HG02885 (cell line): ENCODE data around the gene TMEM255B.
"Not testable (repeated sequence)": the region's sequence is repeated elsewhere in the genome, so short reads cannot be mapped to it uniquely, and the experiment has no call there.

Source experiments
- ATAC-seq: cut with Tn5 transposase; IDR thresholded peaks from one replicate; pipeline ENCODE4 v1.9.1; 2021; ENCODE audit warnings: mild to moderate bottlenecking; ENCODE audit not compliant: unreplicated experiment, poor library complexity

TMEM255B gene

DNA sequence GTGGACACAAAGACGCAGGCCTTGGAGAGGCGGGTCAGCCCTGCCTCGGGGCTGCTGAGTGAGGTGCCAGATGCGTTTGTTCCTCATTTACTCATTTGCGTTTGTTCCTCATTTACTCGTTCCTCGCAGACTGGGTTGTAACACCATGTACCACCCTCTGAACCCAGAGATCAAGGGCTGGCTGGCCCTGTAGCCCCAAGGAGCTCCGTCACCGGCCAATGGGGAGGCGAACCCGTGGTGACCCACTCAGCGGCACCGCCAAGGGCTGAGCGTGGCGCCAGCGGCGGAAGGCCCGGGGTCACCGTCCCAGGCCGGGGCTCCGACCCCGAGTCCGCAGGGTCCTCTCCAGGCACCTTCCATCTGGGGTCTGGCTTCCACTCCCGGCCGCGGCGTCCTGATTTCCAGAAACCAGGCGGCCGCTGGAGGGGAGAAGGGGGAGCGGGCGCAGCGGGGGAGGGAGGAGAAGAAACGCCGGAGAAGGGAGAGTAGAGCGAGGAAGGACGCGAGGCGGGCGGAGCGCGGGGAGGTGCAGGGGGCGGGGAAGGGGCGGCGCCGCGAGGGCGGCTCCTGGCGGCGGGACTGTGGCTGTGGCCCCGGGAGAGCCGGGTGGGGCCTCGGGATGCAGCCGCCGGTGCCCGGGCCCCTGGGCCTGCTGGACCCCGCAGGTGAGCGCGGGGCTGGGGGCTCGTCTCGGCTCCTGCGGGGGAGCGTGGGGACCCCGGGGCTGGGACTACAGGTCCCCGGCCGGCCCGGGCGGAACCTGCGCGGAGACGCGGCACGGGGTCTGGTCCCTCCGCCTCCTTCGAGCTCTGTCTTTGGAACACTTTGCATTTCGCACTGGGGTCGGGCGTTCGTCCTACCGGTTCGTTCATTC lies at the start of gene TMEM255B:
Gene TMEM255B (plus strand): TSS at position 576 of the 874 bp plus-strand sequence. CDS start 44 bp downstream, at position 620.
- peak; percentile 88 for ATAC-seq

DNA sequence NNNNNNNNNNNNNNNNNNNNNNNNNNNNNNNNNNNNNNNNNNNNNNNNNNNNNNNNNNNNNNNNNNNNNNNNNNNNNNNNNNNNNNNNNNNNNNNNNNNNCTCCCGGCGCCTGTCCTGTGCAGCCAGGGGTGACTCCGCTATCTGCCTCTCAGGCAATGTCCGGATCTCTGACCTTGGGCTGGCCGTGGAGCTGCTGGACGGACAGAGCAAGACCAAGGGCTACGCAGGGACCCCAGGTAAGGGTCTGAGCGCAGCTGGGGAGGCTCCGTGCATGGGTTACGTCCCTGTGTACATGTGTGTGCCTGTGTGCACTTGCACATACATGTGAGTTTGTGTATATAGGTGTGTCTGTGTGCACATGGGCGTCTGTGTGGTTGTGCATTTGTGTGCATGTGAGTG lies 36.1 kb upstream of the TMEM255B start:
- no peak for ATAC-seq

DNA sequence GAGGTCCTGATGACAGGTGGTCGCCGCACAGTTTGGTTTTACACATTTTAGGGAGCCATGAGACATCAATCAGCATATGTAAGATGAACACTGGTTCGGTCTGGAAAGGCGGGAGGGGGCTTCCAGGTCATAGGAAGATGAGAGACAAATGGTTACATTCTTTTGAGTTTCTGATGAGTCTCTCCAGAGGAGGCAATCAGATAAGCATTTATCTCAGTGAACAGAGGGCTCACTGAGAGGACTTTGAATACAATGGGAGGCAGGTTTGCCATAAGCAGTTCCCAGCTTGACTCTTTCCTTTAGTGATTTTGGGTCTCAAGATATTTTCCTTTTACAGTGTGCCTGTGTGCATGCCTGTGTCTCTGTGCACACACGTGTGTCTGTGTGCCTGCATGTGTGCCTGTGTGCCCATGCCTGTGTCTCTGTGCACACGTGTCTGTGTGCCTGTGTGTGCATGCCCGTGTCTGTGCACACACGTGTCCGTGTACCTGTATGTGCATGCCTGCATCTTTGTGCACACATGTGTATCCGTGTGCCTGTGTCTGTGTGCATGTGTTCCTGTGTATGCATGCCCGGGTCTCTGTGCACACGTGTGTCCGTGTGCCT lies 35.5 kb upstream of the TMEM255B start:
- ATAC-seq: no peak

DNA sequence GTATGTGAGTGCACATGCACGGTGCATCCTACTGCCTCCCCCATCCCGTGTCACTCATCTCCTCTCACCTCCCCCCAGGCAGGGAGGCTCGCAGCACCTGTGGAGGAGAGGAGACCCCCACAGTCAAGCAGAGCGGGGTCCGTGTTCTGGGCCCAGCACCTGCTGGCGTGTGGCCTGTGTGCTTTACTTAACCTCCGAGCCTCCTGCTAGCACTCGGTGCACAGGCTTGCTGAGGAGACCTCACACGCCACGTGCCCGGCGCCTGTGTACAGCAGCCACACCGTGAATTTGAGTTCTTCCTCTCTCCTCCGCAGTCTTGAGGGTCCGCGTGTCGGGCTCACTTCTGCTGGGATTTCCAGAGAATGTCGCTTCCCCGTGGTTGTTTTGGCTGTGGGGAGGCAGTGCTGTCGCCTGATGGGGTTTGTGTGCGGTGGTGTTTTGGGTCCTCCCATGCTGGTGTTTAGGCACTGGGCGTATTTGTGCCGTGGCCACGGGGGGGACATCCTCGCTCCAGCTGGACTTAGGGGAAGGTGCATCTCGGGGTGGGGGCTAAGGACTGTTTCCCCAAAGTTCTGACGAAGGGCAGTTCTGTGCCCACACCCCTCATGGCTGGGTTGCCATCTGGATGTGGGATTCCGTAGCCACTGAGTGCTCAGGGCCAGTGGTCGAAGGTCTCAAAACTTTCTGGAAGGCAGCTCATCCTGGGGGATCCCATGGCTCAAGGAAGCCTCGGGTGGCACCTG lies 34.8 kb upstream of the TMEM255B start:
- no peak for ATAC-seq

DNA sequence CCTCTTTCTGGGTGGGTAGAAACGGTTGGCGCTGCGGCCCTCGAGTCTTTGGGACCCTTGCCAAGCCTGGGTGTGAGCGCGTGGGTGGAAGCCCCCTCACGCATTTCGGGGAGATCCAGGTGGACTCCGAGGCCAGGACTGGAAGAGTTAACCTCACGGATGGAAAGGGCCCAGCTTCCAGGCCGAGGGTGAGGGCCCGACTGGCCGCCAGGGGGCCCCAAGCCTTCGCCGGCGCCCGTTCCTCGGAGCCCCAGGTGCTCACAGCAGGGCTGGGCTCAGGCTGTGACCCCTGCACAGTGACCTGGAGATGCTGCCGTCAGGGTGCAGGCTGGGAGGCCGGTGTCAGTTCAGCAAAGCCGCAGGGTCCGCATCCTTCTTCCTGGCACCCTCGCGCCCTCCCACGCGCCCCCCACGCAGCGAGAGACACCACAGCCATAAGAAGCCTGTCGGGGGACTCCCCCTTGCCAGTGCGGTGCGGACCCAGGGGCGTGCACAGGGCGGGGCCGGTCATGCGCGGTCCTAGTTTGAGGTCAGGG lies 34.2 kb upstream of the TMEM255B start:
- ATAC-seq: peak; percentile 85

DNA sequence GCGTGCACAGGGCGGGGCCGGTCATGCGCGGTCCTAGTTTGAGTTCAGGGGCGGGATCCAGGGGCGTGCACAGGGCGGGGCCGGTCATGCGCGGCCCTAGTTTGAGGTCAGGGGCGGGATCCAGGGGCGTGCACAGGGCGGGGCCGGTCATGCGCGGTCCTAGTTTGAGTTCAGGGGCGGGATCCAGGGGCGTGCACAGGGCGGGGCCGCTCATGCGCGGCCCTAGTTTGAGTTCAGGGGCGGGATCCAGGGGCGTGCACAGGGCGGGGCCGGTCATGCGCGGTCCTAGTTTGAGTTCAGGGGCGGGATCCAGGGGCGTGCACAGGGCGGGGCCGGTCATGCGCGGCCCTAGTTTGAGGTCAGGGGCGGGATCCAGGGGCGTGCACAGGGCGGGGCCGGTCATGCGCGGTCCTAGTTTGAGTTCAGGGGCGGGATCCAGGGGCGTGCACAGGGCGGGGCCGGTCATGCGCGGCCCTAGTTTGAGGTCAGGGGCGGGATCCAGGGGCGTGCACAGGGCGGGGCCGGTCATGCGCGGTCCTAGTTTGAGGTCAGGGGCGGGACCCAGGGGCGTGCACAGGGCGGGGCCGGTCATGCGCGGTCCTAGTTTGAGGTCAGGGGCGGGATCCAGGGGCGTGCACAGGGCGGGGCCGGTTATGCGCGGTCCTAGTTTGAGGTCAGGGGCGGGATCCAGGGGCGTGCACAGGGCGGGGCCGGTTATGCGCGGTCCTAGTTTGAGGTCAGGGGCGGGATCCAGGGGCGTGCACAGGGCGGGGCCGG lies 33.5 kb upstream of the TMEM255B start:
- not testable (repeated sequence) for ATAC-seq

DNA sequence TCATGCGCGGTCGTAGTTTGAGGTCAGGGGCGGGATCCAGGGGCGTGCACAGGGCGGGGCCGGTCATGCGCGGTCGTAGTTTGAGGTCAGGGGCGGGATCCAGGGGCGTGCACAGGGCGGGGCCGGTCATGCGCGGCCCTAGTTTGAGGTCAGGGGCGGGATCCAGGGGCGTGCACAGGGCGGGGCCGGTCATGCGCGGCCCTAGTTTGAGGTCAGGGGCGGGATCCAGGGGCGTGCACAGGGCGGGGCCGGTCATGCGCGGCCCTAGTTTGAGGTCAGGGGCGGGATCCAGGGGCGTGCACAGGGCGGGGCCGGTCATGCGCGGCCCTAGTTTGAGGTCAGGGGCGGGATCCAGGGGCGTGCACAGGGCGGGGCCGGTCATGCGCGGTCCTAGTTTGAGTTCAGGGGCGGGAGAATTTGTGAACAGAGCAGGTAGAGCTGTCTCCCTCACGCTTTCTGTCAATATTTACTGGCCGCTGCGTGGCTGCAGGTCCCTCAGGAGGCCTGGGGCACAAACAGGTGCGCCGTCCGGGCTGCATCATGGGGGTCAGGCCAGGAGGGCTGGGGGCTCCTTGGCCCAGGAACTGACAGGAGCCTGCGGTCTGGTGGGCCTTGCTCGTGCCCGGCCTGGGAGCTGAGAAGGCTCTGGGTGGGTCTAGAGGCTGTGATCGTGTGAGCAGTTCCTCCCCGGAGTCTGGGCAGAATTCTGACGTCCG lies 32.8 kb upstream of the TMEM255B start:
- not testable (repeated sequence) for ATAC-seq

DNA sequence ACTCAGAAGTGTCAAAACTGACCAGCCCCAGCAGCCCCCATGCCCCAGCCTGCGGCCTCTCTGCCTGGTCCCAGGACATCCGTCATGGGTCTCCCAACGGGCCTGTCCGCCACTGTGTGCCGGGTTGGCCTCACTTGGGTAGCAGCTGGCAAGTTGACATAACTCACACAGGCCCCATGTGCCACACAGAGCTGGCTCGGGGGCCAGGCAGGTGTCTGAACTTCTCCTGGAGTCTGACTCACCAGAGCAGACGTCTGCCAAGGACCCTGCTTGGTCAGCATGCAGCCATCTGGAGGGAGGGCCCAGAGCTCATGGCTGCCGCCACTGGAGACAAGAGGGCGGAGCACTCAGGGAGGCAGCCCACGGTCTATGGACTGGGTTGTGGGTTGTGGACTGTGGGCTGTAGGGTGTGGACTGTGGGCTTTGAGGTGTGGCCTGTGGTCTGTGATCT lies 32.0 kb upstream of the TMEM255B start:
- ATAC-seq: no peak

DNA sequence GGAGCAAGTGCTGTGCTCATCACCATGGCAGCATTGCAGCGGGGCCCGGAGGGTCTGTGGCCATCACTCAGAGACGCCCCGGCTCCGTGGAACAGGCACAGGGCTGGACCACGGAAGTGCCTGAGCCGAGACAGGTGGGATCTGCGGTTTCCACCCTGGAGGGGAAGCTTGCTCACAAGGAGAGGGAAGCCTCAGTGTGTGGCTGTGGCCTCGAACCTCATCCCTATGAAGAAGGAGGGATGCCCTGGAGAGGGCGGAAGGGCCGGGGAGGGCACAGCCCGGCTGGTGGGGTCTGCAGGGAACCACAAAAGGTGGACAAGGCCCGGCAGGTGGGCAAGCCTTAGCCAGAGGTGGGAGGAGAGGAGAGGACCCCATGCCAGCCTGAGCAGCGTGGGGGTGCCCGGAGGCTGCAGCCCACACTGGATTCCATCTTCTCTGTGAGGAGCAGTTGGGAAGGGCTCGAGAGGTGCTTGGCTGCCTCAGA lies 30.4 kb upstream of the TMEM255B start:
- no peak for ATAC-seq

DNA sequence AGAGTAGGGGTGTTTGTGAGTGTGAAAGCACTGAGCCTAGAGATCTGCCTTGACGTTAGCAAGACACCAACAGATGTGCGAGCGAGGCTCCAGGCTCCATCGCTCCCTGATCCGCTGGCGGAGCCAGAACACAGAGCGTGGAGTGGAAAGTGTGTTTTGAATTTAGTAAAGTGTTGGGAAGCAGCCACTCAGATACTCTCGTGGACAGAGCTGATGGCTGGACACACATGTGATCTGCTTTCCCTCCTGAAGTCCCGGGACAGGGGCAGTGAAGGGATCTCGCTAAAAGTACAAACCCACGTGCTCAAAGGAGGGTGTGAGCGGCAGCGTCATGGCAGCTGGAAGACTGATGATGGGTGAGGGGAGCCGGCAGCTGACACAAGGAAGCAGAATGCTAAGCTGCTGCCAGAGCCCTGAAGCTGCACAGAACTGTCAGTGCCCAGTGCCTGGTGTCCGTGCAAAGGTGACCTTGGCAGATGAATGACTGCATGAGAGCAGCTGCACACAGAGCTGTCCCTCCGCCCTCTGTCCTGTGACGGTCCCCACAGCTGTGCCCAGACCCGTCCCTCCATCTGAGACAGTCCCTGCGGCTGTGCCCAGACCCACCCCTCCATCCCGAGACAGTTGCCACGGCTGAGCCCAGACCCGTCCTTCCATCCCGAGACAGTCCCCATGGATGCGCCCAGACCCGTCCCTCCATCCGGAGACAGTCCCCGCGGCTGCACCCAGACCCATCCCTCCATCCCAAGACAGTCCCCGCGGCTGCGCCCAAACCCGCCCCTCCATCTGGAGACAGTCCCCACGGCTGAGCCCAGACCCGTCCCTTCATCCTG lies 29.6 kb upstream of the TMEM255B start:
- no peak for ATAC-seq

DNA sequence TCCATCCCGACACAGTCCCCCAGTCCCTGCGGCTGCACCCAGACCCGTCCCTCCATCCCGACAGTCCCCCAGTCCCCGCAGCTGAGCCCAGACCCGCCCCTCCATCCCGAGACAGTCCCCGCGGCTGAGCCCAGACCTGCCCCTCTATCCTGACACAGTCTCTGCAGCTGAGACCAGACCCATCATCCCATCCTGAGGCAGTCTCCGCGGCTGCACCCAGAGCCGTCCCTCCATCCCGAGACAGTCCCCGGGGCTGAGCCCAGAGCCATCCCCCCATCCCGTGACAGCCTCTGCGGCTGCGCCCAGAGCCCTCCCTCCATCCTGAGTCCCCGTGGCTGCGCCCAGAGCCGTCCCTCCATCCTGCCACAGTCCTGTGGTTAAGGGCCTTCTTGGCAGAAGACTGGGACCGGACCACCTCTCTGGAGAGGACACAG lies 28.8 kb upstream of the TMEM255B start:
- no peak for ATAC-seq

DNA sequence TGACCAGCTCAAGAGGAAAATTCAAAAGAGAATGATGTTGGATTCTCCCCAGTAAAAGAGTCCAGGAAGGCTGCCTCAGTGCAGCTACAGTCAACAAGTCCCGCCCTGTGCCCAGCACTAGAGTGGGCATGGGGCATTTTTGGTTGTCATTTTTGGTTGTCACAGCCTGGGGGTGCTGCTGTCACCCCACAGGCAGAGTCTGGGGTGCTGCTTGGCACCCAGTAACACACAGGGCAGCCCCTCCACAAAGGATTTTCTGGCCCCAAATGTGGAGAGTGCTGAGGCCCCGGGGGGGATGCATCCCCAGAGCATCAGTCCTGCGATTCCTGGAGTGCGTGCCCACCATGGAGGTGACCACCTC lies 28.2 kb upstream of the TMEM255B start:
- no peak for ATAC-seq

DNA sequence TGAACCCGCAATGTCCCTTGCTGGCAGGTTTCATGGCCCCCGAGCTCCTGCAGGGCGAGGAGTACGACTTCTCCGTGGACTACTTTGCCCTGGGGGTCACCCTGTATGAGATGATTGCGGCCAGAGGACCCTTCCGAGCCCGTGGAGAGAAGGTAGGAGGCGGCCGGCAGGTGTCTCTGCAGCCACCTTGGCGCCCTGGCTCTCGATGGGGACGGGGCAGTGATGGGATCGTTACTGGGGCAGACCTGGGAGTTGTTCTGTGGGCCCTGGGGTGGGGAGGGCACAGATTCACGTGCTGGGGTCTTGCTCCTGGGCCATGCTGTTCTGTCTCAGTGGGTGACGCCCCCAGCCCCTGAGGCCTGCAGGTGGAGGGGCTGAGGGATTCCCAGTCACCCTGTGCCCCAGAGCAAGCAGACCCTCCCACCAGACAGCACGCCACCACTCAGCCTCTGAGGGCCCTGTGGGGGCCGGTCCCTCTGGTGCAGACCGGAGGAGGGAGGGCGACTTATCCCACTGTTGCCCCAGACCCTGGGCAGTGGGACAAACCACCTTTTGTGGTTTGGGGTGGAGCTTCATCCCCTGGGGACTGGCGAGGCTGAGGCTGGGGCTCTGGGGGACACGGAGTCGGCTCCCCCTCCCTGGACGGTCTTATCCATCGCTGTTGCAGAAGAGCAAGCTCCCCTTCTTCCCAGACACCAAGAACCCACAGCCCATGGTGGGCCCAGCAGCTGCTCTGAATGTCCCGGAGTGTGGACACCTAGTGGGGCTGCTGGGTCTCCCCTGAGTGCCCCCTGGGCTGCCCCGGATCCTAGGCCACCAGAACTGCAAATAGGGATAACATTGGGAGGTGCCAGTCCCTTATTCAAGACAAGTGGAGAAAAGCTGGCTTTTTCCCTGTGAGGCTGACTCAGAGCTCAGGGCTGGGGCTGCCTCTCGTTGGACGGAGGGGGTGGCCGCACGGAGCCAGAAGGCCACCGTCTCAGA lies 27.5 kb upstream of the TMEM255B start:
- no peak for ATAC-seq

DNA sequence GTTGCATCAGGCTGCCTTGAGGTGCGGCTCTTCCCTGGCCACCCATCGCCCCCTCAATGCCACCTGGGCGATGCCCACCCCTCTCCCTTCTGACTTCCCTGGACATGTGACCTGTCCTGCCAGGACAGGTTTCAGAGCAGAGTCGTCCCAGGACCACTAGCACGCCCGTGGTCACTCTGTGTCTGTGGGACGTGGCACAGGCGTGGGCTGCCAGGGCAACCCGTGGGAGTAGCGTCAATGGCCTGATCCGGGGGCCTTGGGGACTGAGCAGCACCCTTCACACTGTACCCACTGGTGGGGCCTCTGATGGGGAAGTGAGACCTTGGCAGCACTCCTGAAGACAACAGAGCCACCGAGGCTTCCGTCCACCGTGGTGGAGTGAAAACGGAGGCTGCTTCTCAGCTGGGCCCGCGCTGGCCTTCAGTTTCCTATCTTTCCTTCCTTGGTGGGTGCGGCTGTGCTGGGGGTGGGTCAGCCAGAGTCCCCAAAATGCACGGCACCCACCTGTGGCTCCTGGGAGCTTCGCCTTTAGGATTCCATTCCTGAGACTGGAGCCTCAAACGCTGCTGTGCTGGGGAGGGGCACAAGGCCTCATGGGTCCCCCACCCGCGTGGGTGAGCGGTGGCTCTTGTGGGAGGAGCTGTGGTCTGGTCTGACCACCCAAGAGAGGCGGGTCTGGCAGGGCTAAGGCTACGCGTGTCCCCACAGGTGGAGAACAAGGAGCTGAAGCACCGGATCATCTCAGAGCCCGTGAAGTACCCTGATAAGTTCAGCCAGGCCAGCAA lies 26.7 kb upstream of the TMEM255B start:
- no peak for ATAC-seq

DNA sequence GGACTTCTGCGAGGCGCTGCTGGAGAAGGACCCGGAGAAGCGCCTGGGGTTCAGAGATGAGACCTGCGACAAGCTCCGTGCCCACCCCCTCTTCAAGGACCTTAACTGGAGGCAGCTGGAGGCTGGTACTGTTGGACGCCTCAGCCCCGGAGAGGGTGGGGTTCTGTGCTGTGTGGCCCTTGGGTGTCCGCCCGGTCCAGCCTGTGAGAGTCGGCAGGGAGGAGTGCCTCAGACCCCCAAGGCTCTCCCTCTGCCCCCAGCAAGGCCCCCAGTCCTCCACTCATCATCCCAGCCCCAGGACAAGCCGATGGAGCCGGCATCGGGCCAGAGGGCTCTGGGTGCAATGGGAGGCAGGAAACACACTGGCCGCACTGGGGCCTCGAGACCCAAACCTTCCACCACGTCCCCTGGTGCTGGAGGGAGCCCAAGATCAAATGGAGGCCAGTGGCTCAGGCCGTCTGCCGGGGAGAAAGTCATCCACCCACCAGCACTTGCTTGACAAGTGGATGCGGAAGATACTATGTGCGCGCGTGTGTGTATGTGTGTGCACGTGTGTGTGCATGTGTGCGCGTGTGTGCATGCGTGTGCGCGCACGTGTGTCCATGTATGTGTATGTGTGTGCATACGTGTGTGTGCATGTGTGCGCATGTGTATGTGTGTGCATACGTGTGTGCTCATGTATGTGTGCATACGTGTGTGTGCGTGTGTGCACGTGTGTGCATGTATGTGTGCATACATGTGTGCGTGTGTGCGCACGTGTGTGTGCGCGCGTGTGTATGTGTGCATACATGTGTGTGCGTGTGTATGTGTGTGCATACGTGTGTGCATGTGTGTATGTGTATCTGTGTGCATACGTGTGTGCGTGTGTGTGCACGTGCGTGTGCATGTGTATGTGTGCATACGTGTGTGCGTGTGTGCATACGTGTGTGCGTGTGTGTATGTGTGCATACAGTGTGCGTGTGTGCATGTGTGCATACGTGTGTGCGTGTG lies 25.8 kb upstream of the TMEM255B start:
- ATAC-seq: no peak
